GM12872 (cell line): ENCODE measurements around the gene PADI3.

Experiments
- TF ChIP-seq, protein P1 (sequence below): IDR thresholded peaks from 3 replicates; pipeline ENCODE4 v1.5.1; 2011; ENCODE audit warnings: low read depth, mild to moderate bottlenecking, low read length, moderate library complexity; ENCODE audit not compliant: insufficient read depth

The PADI3 gene

GRCh38 chr1:17307946-17308345, 59.0 kb downstream of the PADI3 start, which contains the start of gene PADI4:
Gene PADI4, plus strand, starts transcription at chr1:17308197. Its CDS starts 26 bp downstream, at chr1:17308223.
- TF ChIP-seq, protein P1, sequence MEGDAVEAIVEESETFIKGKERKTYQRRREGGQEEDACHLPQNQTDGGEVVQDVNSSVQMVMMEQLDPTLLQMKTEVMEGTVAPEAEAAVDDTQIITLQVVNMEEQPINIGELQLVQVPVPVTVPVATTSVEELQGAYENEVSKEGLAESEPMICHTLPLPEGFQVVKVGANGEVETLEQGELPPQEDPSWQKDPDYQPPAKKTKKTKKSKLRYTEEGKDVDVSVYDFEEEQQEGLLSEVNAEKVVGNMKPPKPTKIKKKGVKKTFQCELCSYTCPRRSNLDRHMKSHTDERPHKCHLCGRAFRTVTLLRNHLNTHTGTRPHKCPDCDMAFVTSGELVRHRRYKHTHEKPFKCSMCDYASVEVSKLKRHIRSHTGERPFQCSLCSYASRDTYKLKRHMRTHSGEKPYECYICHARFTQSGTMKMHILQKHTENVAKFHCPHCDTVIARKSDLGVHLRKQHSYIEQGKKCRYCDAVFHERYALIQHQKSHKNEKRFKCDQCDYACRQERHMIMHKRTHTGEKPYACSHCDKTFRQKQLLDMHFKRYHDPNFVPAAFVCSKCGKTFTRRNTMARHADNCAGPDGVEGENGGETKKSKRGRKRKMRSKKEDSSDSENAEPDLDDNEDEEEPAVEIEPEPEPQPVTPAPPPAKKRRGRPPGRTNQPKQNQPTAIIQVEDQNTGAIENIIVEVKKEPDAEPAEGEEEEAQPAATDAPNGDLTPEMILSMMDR, result no peak

- TF ChIP-seq, protein P1, result no peak
Observed at GRCh38 chr1:17308593-17308992, 59.7 kb downstream of the PADI3 start.

DNA sequence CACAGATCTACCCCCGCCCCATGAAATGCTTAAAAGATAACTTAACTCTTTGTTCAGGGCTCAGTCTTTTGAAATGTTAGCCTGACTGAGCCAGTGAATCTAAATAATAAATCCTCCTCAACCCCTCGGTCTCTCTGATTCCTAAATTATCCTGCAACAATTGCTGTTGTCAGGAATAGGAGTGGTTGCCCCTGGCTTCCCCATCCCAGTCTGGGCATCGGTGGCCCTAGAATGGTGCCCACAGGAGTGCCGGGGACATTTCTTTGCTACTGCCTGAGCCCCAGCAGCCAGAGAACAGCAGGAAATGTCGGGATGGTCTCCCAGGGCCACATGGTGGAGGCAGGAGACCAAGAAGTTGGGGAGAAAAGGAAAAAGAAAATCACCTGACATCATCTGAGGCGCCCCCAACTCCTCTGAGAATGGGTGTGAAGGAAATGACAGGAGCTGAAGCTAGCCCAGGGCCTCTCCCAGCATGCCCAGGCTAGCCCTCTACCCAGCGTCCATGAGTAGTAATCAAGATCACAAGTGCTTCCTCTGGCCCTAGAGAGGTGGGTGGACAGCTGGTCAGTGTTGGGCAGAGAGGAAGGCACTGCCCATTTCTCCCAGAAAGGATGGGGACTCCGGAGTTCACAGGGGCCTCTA, 60.6 kb downstream of the PADI3 start:
- TF ChIP-seq, protein P1, result no peak

GRCh38 chr1:17310068-17310640, 61.3 kb downstream of the PADI3 start:
- TF ChIP-seq, protein P1, result no peak

- TF ChIP-seq, protein P1, result no peak
Observed at GRCh38 chr1:17313530-17314309, 64.8 kb downstream of the PADI3 start.

- TF ChIP-seq, protein P1, result no peak
Observed at GRCh38 chr1:17314491-17314971, 65.6 kb downstream of the PADI3 start.

DNA sequence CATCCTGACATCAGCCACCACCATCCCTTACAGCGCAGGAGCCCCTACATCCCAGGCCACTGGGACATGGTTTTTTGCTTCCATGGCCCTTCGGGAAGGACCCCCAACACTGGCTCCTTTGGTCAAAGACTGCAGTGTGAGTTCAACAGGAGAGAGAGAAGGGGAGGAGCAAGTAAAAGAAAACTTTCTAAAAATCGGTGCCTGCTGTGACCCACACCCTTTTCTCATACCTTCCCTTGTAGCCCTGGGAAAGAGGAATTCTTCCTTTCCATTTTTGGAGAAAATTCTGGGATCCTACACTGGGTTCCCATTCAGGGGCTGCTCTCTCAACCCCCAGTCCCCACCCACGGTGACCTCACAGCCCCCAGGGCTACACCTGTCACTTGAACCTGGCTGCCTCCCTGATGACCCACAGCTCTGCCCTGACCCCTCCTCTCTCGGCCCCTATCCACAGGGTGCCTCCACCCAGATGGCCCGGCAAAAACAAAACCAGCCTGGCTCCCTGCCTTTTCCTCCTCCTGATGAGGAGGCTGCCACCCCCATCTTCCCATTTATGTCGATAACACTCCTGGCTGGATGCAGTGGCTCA, 66.7 kb downstream of the PADI3 start:
- TF ChIP-seq, protein P1, result no peak
